Measurements from ENCODE around the gene DHX36.

DNA sequence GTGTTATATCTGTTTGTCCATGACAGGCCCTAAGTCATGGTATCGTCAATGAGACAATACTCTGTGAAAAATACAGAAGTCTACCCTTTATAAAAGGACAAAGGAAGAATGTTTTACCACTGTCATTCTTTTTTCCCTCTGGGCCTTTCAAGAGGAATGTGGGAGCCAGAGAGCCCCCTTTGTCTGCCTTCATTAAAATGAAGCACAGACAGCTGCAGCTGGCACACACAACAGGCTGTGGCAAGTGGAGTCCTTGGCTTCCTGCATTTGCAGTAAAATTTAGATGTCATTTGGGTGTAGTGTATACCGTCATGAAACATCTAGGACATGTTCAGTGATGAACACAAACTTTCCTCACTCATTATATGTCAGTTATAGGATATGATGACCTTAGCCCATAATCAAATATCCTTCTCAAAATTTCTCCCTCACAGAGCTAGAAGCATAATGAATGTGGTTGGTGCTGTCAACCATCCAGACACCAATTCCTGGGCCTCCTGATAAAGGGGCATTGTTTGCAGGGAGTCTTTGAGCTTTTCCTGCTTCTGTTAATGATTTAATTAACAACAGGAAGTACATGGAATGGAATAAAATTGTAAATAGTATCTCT, 76.4 kb downstream of the DHX36 start:
- TF ChIP-seq, protein P1, sequence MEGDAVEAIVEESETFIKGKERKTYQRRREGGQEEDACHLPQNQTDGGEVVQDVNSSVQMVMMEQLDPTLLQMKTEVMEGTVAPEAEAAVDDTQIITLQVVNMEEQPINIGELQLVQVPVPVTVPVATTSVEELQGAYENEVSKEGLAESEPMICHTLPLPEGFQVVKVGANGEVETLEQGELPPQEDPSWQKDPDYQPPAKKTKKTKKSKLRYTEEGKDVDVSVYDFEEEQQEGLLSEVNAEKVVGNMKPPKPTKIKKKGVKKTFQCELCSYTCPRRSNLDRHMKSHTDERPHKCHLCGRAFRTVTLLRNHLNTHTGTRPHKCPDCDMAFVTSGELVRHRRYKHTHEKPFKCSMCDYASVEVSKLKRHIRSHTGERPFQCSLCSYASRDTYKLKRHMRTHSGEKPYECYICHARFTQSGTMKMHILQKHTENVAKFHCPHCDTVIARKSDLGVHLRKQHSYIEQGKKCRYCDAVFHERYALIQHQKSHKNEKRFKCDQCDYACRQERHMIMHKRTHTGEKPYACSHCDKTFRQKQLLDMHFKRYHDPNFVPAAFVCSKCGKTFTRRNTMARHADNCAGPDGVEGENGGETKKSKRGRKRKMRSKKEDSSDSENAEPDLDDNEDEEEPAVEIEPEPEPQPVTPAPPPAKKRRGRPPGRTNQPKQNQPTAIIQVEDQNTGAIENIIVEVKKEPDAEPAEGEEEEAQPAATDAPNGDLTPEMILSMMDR (IDR thresholded peaks at IDR 0.05) = no peak
- TF ChIP-seq POLR2AphosphoS5 (IDR thresholded peaks at IDR 0.05) (no peak), POLR2A (IDR thresholded peaks at IDR 0.05) (no peak)

All from breast epithelium (tissue), 3 donors.